IPS-18a (cell line): ENCODE data around the gene PRDM16.

Experiments used
- H3K27ac ChIP-seq: one replicate; pipeline ENCODE4 v1.5.1; 2013; ENCODE audit warnings: low read length
- H3K27me3 ChIP-seq: one replicate; pipeline ENCODE4 v1.6.1; 2013; ENCODE audit warnings: mild to moderate bottlenecking, low read length; ENCODE audit not compliant: control insufficient read depth, insufficient read depth
- H3K36me3 ChIP-seq: one replicate; pipeline ENCODE4 v1.6.1; 2013; ENCODE audit warnings: low read depth, low read length; ENCODE audit not compliant: control insufficient read depth
- H3K4me1 ChIP-seq: one replicate; pipeline ENCODE4 v1.6.1; 2013; ENCODE audit warnings: low read depth, low read length; ENCODE audit not compliant: control insufficient read depth
- H3K4me3 ChIP-seq: one replicate; pipeline ENCODE4 v1.5.1; 2013; ENCODE audit warnings: low read length
- H3K9ac ChIP-seq: one replicate; pipeline ENCODE4 v1.6.1; 2013; ENCODE audit warnings: mild to moderate bottlenecking, low read length, moderate library complexity
- H3K9me3 ChIP-seq: one replicate; pipeline ENCODE4 v1.6.1; 2013; ENCODE audit warnings: low read depth, low read length; ENCODE audit not compliant: control insufficient read depth

Gene PRDM16

DNA sequence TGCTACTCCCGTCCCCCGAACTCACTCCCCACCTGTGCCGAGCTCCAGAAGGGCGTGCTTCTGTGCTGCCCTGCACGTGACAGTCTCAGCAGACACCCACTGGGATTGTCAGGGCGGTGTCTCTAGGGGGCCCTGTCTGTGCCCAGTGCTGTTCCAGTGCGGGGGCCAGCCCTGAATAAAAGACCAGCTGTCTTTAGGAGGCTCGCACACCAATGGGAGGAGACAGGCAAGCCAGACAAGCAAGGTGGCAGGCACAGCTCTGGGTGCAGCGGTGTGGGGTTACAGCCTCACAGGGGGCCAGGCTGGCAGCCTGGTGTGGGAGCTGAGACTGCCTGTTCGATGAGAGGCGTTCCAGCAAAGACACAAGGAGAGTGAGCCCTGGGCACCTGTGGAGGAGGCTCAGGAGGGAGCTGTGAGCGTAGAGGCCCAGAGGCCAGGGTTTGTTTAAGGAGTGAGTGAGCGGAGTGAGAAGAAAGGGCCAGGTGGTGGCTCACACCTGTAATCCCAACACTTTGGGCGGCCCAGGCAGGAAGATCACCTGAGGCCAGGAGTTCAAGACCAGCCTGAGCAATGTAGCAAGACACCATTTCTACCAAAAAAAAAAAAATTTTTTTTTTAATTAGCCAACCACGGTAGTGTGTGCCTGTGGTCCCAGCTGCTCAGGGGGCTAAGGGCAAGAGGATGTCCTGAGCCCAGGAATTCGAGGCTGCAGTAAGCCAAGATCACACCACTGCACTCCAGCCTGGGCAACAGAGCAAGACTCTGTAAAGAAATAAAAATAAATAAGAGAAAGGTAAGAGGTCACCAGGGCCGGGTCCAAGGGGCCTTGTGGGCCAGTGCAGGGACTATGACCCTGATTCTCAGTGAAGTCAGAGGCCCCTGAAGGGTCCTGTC, 337.2 kb downstream of the PRDM16 start:
- H3K27me3 ChIP-seq = no peaks in the 10 kb centered on the region
- H3K9me3 ChIP-seq = no peaks in the 10 kb centered on the region
- H3K4me3 ChIP-seq = no peak overlapping the region
- H3K27ac ChIP-seq = no peak overlapping the region
- H3K4me1 ChIP-seq = no peaks in the 10 kb centered on the region
- no peak overlapping the region for H3K9ac ChIP-seq
- H3K36me3 ChIP-seq = no peaks in the 10 kb centered on the region

DNA sequence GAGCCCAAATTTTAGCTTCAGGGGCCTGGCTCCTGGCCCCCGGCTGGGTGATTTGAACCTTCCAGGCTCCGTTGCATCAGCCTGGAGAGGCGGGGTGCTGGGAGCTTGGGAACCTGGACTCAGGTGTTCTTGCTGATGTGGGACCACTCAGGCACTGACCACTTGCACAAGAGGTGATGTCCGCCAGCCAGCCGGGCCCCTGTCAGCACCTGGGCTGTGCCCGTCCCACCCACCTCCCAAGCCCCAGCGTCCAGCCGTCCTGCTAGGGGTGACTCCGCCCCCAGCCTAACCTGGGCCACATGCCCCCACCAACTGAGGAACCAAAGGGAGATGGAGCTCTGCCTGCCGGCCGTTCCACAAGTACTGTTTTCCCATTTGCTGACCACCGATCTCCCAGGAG, 338.0 kb downstream of the PRDM16 start:
- no peaks in the 10 kb centered on the region for H3K27me3 ChIP-seq

DNA sequence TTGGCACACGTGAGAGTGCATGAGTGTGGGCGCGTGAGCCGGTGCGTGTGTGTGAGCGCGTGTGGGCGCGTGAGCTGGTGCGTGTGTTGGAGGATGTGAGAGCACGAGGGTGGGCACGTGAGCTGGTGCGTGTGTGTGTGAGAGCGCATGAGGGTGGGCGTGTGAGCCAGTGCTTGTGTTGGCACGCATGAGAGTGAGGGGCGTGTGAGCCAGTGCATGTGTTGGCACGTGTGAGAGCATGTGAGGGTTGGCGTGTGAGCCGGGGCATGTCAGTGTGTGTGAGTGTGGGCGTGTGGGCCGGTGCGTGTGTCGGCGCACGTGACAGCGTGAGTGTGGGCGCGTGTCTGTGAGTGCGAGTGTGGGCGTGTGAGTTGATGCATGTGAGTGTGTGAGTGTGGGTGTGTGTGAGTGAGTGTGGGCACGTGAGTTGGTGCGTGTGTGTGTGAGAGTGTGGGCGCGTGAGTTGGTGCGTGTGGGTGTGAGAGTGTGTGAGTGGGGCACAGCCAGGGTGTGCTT, 339.8 kb downstream of the PRDM16 start:
- Histone ChIP-seq H3K9ac (no peak overlapping the region), H3K9me3 (no peaks in the 10 kb centered on the region), H3K4me3 (no peak overlapping the region), H3K36me3 (no peaks in the 10 kb centered on the region), H3K27ac (no peak overlapping the region), H3K4me1 (no peaks in the 10 kb centered on the region), H3K27me3 (no peaks in the 10 kb centered on the region)

More for the DNA sequence above, 338.0 kb downstream of the PRDM16 start:
- no peaks in the 10 kb centered on the region for H3K36me3 ChIP-seq
- H3K4me3 ChIP-seq = no peak overlapping the region
- H3K27ac ChIP-seq = no peak overlapping the region
- H3K9ac ChIP-seq = no peak overlapping the region
- no peaks in the 10 kb centered on the region for H3K4me1 ChIP-seq
- H3K9me3 ChIP-seq = no peaks in the 10 kb centered on the region

DNA sequence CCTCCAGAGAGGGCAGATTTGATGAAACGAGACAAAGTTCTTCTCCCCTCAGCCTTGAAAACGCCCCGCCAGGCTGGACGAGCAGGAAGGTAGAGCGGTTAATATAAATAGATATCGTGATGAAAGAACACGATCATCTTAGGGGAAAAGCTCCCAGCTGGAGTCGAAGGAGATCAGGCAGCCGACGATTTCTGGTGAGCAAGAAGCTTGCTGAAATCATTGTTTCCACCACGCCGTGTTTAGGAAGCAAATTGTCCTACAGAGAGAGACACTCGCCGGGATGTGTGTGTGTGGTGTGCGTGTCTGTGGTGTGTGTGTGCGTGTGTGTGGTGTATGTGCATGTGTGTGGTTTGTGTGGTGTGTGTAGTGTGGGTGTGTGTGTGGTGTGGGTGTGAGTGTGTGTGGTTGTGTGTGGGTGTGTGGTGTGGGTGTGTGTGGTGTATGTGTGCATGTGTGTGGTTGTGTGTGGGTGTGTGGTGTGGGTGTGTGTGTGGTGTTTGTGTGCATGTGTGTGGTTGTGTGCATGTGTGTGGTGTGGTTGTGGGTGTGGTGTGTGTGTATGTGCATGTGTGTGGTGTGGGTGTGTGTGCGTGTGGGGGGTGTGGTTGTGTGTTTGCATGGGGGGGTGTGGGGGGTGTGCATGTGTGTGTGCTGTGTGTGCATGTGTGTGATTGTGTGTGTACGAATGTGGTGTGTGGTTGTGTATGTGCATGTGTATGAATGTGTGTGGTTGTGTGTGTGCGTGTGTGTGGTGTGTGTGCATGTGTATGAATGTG, 340.6 kb downstream of the PRDM16 start:
- Histone ChIP-seq H3K9me3 (no peaks in the 10 kb centered on the region), H3K27me3 (no peaks in the 10 kb centered on the region), H3K4me1 (no peaks in the 10 kb centered on the region), H3K9ac (no peak overlapping the region), H3K4me3 (no peak overlapping the region), H3K27ac (no peak overlapping the region), H3K36me3 (no peaks in the 10 kb centered on the region)

DNA sequence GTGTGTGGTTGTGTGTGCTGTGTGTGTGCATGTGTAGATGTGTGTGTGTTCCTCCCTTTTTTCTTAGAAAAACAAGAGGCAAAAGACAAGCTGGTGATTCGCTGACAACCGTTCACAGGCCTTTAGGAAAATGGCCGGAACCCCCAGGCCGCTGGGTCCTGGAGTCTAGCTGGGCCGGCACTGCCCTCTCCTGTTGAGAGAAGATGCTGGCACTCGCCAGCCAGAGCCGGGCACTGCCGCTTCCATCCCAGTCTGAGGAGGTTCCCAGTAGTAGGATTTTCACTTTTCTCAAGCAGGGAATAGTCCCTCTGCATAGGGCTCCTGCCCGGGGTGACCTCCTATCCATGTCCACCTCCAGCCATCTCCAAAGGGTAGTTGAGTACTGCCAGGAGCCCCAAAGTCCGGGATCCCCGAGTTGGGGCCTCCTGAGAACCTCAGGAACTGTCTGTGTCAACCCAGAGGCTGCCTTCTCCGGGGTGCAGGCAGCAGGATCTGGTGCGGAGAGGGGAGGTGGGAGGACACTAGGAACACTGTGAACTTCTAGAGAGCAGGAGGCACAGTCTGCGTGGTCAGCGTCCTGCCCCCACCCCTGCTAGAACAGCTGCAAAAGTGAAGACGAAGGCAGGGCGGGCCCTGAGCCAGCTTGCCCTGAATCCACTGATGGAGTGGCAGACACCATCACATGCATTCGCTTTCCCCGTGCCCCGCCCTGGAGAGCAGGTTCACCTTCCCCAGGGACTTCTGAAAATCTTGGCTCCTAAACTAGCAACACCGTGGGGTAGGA, 341.3 kb downstream of the PRDM16 start:
- H3K9me3 ChIP-seq = no peaks in the 10 kb centered on the region

DNA sequence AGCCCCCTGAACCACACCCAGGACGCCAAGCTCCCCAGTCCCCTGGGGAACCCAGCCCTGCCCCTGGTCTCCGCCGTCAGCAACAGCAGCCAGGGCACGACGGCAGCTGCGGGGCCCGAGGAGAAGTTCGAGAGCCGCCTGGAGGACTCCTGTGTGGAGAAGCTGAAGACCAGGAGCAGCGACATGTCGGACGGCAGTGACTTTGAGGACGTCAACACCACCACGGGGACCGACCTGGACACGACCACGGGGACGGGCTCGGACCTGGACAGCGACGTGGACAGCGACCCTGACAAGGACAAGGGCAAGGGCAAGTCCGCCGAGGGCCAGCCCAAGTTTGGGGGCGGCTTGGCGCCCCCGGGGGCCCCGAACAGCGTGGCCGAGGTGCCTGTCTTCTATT, 342.8 kb downstream of the PRDM16 start:
- Histone ChIP-seq H3K9me3 (no peaks in the 10 kb centered on the region), H3K4me3 (no peak overlapping the region), H3K27me3 (no peaks in the 10 kb centered on the region), H3K36me3 (no peaks in the 10 kb centered on the region), H3K9ac (no peak overlapping the region), H3K4me1 (no peaks in the 10 kb centered on the region), H3K27ac (no peak overlapping the region)

More for the DNA sequence above, 341.3 kb downstream of the PRDM16 start:
- no peak overlapping the region for H3K9ac ChIP-seq
- H3K27me3 ChIP-seq = no peaks in the 10 kb centered on the region
- H3K4me3 ChIP-seq = no peak overlapping the region
- H3K27ac ChIP-seq = no peak overlapping the region
- no peaks in the 10 kb centered on the region for H3K4me1 ChIP-seq
- no peaks in the 10 kb centered on the region for H3K36me3 ChIP-seq

DNA sequence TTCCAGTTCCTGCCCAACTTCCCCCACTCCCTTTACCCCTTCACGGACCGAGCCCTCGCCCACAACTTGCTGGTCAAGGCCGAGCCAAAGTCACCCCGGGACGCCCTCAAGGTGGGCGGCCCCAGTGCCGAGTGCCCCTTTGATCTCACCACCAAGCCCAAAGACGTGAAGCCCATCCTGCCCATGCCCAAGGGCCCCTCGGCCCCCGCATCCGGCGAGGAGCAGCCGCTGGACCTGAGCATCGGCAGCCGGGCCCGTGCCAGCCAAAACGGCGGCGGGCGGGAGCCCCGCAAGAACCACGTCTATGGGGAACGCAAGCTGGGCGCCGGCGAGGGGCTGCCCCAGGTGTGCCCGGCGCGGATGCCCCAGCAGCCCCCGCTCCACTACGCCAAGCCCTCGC, 343.4 kb downstream of the PRDM16 start:
- Histone ChIP-seq H3K4me1 (no peaks in the 10 kb centered on the region), H3K27me3 (no peaks in the 10 kb centered on the region), H3K36me3 (no peaks in the 10 kb centered on the region), H3K9me3 (no peaks in the 10 kb centered on the region), H3K9ac (no peak overlapping the region), H3K4me3 (no peak overlapping the region), H3K27ac (no peak overlapping the region)

DNA sequence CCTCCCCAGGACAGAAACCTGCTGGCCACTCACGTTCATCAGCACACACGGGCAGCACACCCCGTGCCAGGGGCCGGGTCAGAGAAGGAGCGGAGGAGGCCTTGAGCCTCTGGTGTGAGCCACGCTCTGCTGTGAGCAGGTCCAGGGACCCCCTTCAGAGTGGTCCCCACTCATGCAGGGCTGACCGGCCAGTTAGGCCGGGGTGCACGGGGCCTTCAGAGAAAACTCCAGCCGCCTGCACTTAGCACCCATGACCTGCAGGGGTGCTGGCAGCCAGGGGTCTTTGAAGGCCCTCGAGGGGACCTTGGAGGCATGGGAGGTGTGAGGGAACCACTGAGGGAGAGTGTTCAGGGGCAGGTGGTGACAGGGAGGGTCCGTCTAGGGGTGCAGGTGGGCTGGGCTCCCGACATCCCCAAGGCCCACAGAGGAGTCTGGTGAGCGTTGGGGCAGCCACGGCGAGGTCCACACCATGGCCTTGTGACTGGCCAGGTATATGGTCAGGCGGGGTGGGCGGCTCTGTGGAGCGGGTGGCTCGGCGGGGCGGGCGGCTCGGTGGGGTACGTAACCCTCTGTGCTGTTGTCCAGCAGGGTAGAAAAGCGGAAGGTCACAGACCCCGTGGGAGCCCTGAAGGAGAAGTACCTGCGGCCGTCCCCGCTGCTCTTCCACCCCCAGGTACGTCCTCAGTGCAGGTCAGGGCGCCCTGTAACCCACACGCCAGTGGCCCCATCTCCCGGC, 345.1 kb downstream of the PRDM16 start:
- no peaks in the 10 kb centered on the region for H3K36me3 ChIP-seq
- no peaks in the 10 kb centered on the region for H3K27me3 ChIP-seq
- H3K27ac ChIP-seq = no peak overlapping the region
- no peak overlapping the region for H3K9ac ChIP-seq
- H3K4me1 ChIP-seq = no peaks in the 10 kb centered on the region
- no peak overlapping the region for H3K4me3 ChIP-seq
- H3K9me3 ChIP-seq = no peaks in the 10 kb centered on the region

DNA sequence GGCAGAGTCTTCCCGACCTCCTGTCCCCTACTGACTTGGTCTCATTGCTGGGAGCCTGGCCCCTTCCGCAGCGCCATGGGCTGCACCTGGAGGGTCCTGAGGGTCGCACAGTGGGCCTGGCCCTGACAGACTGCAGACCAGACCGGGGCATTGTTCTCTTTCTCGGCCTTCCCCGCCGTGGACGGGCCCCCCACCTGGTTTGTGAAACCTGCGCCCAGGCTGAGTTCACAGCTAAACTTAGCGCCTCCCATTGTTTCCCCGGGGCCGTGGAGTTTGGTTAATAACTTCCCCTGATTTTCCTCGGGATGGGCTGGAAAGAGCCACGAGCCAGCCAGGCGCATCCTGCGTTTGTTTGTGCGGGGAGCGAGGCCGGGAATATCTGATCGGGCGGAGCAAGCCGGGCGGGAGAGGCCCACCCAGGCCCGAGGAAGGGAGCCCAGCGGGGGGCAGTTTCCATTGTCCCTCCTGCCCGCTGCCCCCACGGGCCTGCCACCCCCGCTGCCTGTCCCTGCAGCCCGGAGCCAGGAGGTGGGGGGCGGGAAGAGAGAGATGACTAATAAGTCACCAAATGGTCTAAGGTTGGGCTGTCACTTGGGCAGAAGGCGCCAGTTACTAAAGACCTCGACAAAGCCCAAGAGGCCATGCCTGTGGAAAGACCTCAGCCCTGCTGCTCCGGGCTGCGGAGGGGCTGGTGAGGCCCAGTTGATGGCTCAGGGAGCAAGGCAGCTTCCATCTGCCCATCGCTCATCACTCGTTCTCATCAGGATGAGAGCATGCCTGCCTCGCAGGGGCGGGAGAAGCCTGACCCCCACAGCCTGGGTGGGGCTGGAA, 346.5 kb downstream of the PRDM16 start:
- Histone ChIP-seq H3K36me3 (no peaks in the 10 kb centered on the region), H3K27me3 (no peaks in the 10 kb centered on the region), H3K9ac (no peak overlapping the region), H3K4me1 (no peaks in the 10 kb centered on the region), H3K27ac (no peak overlapping the region), H3K4me3 (no peak overlapping the region), H3K9me3 (no peaks in the 10 kb centered on the region)

DNA sequence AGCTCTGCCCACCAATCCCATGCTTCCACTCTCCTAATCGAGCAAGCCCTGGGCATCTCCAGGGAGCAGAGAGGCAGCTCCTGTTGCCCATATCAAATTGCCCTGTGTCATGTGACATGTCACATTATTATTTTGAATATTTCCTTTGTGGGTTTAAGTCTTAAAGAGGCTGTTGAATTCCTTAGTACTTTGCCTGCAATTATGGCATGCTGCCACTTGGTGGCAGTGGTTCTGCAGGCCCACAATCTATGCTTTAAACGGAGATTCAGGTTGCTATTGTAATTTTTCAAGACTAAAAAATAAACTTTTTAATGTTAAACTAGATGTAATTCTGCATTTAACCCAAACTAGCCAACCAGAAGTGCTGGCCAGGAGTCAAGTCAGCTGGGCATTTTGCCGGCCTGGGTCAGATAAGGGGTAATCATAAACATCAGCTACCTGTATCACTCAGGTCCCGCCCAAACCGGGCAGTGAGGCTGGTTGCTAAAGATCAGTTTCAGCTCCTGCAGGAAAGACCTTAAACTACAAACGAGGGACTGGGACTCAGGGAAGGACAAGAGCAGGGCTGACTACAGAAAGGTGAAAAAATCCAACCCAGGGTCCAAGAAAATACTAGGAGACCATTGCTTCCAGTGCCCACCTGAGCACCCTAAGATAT, 348.2 kb downstream of the PRDM16 start:
- Histone ChIP-seq H3K9me3 (no peaks in the 10 kb centered on the region), H3K27ac (no peak overlapping the region), H3K4me1 (no peaks in the 10 kb centered on the region), H3K36me3 (no peaks in the 10 kb centered on the region), H3K27me3 (no peaks in the 10 kb centered on the region), H3K4me3 (no peak overlapping the region), H3K9ac (no peak overlapping the region)
